Left lobe of liver (tissue), 2 donors: ENCODE data around the gene EPHX1. TPM values are rescaled to one million over a fixed set of nuclear protein-coding genes. Genes with fewer than 3 reads are reported as not detected.
"Not testable (repeated sequence)": the region's sequence is repeated elsewhere in the genome, so short reads cannot be mapped to it uniquely, and the experiment has no call there.

Source experiments
- ATAC-seq: fragments of 200-7000 bp; cut with Tn5 transposase; one replicate; pipeline ENCODE4 v1.9.1; 2020; ENCODE audit warnings: mild to moderate bottlenecking, moderate library complexity
- DNase-seq: peaks from one replicate; pipeline ENCODE4 v3.0.0-alpha.2; 2020; ENCODE audit warnings: low spot score
- total RNA-seq: library from RNA; stranded (reverse); gene quantifications from one replicate; pipeline ENCODE4 v1.2.1, GENCODE V29; 2021
- donor health status: DM: no; HTN: no; CAD: no; lungs with moderate emphysema.
- donor health status: DM: no; HTN: yes; CAD: no.

EPHX1 gene
- total RNA-seq, 1 donor from 2014 or later, result 1,368 TPM

- ATAC-seq (peak; percentile 3), DNase-seq (no peak)
These were observed 32.8 kb upstream of the EPHX1 start for GRCh38 chr1:225777058-225777582.

- peak; percentile 97 for ATAC-seq
These were observed 32.2 kb upstream of the EPHX1 start, which contains the start of gene SRP9 for GRCh38 chr1:225777583-225778336. TSS of gene SRP9 (plus strand) at chr1:225777826. CDS start at chr1:225777941, 115 bp downstream.

DNA sequence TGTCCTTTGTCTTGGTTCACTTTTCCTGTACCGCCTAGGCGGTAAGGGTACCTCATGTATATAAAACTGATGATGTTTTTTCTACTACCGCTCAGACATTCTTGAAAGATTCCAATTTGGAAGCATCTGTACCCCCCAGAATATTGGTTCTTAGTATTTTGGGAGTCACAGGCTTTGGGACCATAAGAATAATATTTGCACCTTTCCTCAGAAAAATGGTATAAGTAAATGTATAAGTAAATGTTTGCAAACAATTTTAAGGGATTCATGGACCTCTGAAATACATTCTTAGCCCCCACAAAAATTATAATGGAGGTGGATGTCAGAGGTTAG is 31.6 kb upstream of the EPHX1 start:
- ATAC-seq (no peak), DNase-seq (no peak)

More at GRCh38 chr1:225777583-225778336, 32.2 kb upstream of the EPHX1 start, which contains the start of gene SRP9:
- DNase-seq, result peak; percentile 99

- not testable (repeated sequence) for ATAC-seq, DNase-seq
These were observed 30.8 kb upstream of the EPHX1 start for GRCh38 chr1:225779165-225779564.

GRCh38 chr1:225780134-225780533 is 29.8 kb upstream of the EPHX1 start:
- ATAC-seq (no peak), DNase-seq (no peak)

GRCh38 chr1:225780630-225781029 is 29.3 kb upstream of the EPHX1 start:
- no peak for DNase-seq
- ATAC-seq, result no peak

- not testable (repeated sequence) for ATAC-seq, DNase-seq
These were observed 20.8 kb upstream of the EPHX1 start for GRCh38 chr1:225789142-225789541.

GRCh38 chr1:225794954-225795353 is 15.0 kb upstream of the EPHX1 start:
- no peak for DNase-seq
- no peak for ATAC-seq

DNA sequence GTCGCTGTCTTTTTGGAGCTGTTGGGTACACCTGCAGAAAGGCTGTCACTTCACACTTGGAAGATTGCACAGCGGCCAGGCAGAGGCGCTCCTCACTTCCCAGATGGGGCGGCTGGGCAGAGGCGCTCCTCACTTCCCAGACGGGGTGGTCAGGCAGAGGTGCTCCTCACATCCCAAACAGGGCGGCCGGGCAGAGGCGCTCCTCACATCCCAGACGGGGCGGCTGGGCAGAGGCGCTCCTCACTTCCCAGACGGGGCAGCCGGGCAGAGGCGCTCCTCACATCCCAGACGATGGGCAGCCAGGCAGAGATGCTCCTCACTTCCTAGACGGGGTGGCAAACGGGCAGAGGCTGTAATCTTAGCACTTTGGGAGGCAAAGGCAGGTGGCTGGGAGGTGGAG is 13.8 kb upstream of the EPHX1 start:
- DNase-seq, result not testable (repeated sequence)

DNA sequence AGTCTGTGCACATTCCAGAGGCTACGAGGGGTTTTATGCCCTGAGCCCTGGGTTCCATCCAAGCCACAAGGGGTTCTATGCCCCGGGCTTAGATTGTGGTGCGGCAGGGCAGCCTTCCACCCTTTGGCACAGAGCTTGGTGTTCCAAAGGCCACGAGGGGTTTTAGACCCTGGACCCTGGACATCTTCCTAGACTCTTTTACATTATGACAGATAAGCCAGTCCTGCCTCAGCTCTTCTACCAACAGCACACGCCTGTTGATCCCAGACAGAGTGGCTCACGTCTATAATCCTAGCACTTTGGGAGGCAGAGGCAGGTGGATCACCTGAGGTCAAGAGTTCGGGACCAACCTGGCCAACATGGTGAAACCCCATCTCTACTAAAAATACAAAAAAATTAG is 8.8 kb upstream of the EPHX1 start:
- DNase-seq, result peak; percentile 53
- ATAC-seq, result peak; percentile 70

More for the DNA sequence above, 13.8 kb upstream of the EPHX1 start:
- ATAC-seq, result not testable (repeated sequence)

GRCh38 chr1:225806249-225806648 is 3.7 kb upstream of the EPHX1 start:
- DNase-seq (no peak), ATAC-seq (no peak)

DNA sequence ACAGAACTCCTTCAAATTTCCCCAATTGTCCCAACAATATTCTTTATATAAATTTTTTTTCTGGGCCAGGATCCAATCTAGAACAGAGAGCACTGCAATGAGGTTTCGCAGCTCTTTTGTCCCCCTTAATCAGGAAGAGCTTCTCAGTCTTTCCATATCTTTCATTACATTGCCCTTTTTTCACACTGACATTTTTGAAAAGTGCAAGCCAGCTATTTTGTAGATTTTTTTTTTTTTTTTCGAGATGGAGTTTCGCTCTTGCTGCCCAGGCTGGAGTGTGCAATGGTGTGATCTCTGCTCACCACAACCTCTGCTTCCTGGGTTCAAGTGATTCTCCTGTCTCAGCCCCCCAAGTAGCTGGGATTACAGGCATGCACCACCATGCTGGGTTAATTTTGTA is 3.2 kb upstream of the EPHX1 start:
- ATAC-seq, DNase-seq: not testable (repeated sequence)

DNA sequence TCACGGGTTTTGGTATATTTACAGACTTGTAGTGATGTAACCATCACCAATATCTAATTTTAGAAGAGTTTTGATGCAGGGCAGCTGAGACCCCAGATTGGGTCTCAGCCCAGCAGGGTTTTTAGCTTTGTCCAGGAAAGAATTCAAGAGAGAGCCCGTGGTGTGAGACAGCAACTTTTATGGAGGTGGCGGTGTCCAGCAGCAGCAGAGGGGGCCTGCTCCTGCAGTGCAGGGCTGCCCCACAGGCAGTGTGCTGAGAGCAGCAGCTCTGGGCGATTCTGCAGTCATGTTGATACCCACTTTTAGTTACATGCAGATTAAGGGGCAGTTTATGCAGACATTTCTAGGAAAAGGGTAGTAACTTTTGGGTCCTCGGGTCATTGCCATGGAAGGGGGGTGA is 1.8 kb upstream of the EPHX1 start:
- no peak for ATAC-seq

GRCh38 chr1:225810579-225811538 is 935 bp downstream of the EPHX1 start:
- peak; percentile 78 for DNase-seq
- ATAC-seq, result peak; percentile 38

More for the DNA sequence above, 1.8 kb upstream of the EPHX1 start:
- DNase-seq, result no peak

DNA sequence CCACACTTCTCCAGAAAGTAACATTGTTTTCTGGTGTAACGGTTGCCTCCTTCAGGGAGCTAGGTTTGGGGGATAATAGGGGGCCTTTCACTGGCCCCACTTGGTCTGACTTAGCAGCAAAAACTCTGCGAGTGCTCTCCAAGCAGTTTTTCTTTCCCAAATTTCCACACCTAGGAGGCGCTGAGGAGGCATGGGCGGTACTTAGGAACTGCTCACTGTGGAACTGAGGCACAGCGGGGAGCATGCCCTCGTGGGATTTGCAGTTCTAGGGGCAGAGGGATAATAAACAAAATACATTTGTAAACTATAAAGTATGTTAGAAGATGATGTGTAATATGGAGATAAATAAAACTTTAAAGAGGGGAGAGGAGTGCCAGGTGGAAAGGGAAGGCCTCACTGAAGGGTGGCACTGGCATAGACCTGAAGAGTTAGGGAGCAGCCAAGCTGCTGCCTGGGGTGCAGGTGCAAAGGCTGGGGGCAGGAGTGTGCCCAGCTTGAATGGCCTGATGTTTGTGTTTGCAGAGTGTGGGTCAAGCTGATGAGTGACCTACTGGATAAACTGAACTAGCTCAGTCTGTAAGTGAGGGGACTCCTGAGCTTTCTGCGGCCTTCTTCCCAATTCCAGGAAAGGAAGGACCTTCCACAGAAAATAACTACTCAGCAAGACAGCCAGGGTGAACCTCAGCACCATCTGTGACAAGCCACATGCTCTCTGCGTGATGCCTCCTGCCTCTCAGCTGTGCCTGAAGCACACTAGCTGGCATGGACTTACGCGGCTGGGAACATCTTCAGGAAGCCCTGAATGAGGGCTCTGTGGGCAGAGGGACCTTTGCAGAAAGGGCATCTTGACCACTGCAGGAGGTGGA is 1.9 kb downstream of the EPHX1 start:
- DNase-seq, result peak; percentile 78
- ATAC-seq, result peak; percentile 40

- ATAC-seq, result no peak
- peak; percentile 47 for DNase-seq
These were observed 2.7 kb downstream of the EPHX1 start for GRCh38 chr1:225812488-225813213.

DNA sequence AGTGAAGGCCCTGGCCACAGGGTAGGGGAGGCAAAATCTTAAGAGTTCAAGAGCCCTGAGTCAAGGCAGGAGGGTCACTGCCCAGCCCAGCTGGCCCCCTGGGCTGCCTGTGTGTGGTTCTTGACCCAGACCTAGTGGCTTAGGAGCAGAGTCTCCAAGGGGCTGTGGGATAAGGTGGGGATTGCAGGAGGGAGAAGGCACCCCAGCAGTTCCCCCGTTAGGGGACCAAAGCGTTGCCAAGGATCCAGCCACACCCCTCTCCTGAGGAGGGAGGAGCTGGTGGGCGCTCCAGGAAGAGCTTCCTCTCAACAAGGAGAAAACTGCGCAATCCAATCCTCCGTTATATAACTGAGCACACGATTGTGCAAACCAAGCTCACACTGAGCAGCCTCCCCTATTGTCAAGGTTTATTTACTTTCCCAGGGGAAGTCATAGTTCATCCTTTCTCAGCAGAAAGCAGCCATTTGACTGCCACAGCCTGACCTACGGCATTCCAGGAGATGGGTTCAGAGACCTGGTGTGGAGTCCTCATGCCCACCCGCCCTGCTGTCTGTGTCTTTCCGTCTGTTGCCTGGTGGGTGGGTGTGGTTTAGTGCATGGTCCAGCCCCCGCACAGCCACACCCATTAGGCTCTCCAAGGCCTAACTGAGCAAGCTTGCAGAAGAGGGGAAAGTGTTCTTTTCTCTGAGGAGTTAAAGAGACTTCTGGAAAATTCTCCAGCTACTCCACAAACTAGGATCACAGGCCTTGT is 3.5 kb downstream of the EPHX1 start:
- ATAC-seq (peak; percentile 57), DNase-seq (peak; percentile 93)

GRCh38 chr1:225814381-225814780 is 4.5 kb downstream of the EPHX1 start:
- DNase-seq, result peak; percentile 65
- ATAC-seq, result no peak

DNA sequence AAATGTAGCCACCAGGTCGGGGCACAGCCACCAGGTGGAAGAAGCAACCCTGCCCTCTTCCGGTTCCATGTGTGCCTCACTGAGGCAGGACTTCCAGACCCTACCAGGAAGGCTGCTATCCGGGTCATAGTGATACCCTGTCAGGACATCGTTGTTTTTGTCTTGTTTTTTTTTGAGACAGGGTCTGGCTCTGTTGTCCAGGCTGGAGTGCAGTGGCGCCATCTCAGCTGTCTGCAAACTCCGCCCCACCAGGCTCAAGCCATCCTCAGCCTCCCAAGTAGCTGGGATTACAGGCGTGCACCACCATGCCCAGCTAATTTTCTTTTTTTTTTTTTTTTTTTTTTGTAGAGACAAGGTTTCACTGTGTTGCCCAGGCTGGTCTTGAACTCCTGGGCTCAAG is 5.2 kb downstream of the EPHX1 start:
- ATAC-seq, DNase-seq: not testable (repeated sequence)
